GM18499 (cell line): ENCODE data around the gene RAPGEF3.

Source experiments
- ATAC-seq: cut with Tn5 transposase; IDR thresholded peaks from one replicate; pipeline ENCODE4 v1.9.1; 2021; ENCODE audit warnings: moderate number of reproducible peaks; ENCODE audit not compliant: insufficient read depth, unreplicated experiment

RAPGEF3 gene

DNA sequence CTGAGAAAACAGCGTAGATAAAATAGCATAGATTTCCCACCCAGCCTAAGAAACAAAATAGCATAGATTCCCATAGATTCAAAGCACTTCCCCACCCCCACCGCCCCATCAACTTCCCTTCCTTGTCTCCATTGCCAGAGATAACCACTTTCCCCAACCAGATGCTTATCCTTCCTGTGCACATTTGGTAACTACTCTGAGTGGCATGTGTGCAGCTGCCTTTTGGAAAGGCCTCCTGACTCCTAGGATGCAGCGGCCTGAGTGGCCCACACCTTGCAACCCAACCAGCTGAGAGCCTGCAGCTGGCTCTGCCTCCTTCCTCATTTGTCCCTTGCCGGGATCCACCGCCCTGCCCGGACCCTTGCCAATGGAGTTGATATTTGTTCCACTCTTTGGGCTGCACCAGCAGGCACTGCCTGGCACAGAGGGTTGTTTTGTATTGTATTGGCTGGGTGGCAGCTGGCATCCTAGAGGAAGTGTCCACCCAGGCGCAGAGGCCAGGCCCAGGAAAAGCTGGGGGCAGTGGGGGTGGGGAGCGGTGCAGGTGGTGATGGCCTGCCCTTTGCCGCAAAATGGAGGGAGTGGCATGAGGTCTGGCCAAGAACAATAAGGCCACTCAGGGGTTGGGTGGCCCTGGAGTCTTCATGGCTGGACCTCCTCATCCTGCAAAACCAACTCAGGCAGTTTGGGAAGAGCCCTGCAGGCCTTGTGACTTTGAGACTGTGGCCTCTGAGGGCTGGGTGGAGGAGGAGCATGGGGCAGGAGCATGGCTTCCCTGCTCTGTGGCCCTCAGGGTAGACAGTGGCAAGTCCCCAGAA lies 19.3 kb upstream of the RAPGEF3 start:
- ATAC-seq, result no peak

DNA sequence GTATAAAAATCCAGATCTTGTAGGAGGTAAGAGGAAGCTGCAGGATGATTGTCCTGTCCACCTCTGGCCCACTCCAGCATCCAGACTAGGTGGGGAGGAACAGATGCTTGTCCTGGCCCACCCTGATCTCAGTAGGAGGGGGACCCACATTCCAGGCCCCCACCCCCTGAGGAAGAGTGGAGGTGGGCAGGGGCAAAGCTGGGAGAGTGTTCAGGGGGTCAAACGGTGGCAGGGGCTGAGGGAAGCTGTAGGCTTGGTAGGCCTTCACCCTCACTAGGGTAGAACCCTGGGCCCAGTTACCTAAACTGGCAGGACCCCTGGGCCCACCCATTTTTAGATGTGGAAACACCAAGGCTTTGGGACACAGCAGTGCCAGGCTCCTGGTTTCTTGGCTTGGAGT lies 18.5 kb upstream of the RAPGEF3 start:
- no peak for ATAC-seq

DNA sequence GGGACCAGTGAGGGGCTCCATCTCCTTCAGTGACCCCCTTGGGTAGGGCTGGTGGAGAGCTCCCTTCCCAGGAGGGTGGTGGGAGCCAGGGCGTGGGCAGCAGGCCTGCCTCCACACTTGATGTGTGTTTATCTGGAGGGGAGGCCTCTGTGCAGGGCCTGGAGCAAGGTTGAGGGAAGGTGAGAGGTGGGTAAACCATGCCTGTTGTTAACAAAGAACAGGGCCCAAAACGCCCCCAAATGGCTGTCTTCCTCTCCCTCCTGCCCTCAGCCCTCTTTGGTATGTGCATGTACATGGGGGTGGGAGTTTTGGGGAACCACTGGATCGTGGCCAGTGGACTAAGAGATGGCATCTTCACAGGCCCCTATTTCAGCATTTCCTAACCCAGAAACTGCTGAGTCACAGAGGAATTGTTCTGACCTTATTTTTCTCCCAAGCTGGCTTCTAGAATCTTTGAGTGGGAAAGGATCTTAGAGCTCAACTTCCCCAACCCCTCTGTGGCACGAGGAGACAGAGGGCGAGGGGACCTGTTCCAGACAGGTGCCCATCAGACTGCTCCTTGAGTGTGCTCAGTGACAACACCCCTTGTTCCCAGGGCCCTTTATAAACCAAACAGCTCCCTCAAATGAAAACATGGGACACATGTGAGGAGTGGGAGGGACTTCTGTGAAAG lies 17.9 kb upstream of the RAPGEF3 start:
- ATAC-seq, result no peak

DNA sequence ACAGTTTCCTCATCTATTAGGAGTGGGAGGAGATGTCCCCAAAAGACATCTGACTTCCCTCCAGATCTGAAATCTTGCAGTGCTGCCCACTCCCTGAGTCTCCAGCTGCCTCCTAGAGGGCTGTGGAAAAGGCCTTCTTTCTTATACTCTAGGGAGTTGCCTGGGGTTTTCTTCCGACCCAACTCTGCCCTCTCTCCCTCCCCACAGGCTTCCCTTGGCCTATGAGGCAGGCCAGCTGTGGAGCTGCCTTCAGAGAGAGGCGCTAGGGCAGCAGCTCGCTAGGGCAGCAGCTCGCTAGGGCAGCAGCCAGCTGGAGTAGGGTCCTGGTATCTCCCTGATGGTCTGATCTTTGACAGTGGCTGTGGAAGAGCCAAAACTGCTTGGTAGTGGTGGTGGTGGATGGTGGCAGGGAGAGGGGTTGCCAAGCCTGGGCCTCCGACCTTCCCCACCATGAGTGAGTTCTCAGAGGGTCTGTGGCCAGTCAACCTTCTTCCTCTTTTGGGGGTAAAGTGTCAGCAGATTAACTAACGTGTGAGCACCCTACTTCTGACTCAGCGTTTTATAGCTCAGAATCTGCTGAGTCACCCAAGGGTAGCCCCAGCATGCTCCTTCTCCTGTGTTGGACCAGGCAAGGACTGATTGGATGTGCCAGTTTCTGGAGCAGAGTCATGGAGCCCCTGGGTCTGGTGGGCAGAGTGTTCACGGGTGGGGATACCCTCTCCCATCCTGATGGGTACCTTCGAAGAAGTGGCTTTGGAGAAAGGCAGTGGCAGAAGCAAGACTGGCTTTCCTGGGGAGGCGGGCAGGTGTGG lies 16.6 kb upstream of the RAPGEF3 start:
- ATAC-seq, result no peak

DNA sequence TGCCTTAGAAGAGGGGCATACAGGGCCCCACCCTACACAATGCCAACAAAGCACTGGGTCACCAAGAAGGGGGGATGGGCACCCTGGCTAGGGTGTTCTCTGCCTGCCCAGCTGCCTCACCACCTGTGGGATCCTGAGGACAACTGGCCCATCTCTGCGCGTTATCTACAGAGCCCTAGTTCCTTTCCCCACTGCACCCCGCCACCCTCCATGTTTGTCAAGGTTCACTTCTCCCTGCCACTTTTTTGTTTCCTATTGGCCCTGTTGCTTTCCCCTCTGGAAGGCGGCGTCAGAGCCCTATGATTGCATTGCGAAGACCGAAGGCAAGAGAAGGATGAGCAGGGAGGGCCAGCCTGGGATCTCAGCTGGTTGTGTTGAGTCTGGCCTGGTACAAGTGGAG lies 16.0 kb upstream of the RAPGEF3 start:
- ATAC-seq, result no peak

DNA sequence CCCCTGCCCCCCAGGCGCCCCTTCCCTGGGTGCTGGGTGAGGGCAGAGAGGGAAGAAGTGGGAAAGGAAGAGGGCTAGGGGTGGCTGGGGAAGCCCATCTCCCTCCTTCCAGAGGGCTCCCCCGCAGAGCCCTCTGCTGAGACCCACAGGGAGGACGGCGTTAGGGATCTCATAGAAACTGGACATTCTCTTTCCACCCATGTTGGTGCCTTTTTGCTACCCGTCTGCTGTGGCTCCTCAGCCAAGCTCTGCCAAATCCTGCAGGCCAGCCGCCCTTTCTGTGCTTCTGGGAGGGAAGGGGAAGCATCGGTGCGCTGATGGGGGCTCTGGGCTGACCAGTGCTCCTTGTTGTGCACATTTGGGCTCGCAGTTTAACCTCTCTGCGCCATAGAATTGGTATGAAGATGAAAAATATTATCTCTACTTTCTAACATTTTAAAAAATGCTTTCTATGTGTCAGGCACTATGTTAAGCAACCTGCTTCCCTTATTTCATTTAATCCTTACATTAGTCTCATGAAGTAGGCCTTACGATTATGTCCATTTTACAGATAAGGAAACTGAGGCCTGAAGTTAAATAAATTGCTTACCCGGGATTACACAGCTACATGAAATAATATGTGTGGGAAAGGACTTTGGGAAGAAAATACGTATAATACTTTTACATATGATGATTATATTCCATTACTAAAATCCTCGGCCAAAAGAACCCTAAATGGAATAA lies 15.3 kb upstream of the RAPGEF3 start:
- ATAC-seq, result no peak

DNA sequence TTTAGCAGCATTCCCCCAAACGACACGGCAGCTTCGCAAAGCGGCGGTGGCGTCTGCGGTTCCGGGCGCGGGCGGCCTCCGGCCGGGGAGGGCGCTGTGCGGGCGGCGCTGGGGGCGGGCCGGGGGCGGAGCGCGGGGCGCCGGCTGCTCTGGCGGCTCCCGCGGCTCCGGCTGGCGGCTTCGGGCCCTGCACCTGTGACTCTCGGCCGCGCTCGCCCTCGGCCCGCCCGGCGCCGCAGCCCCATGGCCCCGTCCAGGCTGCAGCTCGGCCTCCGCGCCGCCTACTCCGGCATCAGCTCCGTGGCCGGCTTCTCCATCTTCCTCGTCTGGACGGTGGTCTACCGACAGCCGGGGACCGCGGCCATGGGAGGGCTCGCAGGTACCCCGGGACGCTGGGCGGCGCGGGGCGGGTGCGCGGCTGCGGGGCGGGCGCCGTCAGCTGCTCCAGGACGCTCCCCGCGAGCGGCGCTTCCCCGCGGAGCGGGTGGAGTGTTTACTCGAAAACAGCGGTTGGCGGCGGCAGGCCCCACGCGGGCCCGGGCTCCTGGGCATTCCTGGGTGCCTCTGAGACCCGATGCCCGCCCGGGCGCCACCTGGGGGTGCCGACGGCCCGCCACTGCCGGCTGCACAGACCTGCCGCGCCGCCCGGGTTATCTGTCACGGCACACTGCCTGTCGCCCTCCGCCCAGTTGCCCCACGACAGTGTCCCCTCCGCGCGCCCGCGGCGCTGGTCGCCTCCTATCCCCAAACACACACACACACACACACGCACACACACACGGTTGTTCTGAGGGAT lies 14.6 kb upstream of the RAPGEF3 start, which contains the start of gene SLC48A1:
SLC48A1 (plus strand) TSS at position 177 of the 796 bp plus-strand sequence; CDS start at position 244, 67 bp downstream.
- ATAC-seq, result no peak

DNA sequence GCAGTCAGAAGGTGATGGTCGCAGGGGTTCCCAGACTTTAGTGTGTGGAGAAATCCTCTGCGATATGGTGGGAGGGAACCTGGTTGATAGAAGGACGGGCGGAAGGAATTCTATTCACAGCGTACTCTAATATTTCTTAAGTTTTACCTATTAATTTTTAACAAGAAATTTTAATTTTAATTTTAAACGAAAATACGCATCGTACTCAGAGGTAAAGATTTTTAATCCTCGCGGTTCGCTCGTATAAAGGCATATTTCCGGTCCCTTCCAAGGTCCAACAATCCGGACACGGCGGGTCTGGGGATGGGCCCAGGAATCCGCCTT lies 14.0 kb upstream of the RAPGEF3 start:
- ATAC-seq, result no peak

DNA sequence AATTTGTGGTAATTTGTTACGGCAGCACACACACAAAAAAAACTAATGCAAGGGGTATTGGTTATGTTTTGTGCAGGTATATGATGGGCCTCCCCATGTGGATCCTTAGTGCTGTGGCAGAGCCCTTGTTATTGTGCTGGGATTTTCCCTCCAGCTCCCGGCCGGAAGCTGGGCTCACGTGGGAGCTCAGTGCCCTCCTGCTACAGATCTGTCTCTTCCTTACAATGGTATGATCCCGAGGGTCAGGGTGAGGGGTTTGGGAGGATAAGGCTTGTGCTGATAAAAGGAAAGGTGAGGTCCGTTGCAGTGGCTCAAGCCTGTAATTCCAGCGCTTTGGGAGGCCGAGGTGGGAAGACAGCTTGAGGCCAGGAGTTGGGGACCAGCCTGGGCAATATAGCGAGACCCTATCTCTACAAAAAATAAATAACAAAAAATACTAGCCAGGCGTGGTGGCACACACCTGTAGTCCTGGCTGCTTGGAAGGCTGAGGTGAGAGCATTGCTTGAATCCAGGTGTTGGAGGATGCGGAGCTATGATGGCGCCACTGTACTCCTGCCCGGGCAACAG lies 13.5 kb upstream of the RAPGEF3 start:
- ATAC-seq, result no peak

DNA sequence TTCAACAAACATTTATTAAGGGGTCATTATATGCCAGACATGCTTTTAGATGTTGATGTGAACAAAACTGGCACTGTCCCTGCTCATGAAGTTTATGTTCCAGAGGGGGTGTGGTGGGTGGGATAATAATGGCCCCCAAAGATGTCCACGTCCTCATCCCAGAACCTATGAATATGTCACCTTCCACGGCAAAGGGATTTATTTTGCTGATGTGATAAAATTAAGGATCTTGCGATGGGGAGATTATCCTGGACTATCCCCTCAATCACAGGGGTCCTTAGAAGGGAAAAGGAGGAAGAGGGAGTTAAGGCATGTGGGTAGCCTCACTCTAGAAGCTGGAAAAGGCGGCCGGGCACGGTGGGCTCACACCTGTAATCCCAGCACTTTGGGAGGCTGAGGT lies 12.6 kb upstream of the RAPGEF3 start:
- no peak for ATAC-seq

DNA sequence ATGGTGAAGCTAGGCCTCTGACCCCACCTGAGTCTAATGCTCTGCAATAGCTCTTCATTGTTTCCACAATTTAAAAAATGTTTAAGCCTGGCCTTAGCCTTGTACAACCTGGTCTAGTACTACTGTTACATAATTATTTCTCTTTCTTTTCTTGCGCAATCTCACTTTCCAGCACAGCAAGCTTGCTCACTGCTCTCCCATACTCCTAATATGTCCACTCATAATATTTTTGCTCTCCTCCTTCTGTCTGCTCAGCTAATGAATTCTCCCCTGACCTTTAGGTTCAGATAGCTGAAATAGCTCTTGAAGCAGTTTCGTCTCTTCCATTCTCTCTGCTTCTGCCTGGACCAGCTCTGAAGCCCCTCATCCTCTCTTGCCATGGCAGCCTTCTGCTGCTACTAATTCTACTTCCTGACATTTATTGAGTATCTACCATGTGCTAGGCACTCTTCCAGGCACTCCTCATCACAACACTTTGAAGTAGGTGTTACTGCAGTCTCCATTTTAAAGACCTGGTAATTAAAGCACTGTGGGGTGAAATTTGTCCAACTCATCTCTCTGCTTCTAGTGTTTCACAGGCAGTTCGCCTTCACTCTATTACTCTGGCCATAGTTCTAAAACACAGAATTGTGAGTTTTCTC lies 11.5 kb upstream of the RAPGEF3 start:
- ATAC-seq, result no peak

DNA sequence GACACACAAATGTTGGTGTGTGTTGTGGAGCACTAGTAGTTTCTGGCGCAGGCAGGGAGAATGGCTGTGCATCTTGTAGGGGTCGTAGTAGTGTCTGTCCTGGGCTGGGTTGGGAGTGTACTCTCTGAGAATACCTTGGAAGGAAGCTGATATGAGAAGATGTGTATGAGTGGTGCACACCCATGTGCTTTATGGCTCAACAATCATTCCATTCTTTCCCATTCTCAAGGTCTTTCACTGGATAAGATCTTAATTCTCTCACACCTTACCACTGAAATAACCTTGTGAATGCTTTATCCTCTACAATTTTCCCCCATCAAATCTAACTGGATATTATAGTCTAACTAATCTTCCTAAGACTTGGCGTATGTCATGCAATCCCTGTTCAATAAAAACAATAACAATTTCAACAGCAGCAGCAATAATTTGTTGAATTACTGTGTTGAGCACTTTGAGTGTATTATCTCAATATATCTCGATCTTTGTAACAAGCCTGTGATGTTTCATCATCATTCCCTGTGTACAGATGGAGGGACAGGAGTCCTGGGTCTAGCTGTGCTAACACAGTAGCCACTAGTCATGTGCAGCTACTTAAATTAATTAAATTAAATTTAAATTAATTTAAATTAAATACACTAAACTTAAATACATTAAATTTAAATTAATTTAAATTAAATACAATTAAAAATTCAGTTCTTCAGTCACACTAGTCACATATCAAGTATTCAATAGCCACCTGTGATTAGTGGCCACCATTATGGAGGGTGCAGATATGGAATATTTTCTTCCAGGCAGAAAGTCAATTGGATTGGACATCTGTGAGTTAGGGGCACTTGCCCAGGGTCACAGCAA lies 10.8 kb upstream of the RAPGEF3 start:
- no peak for ATAC-seq

DNA sequence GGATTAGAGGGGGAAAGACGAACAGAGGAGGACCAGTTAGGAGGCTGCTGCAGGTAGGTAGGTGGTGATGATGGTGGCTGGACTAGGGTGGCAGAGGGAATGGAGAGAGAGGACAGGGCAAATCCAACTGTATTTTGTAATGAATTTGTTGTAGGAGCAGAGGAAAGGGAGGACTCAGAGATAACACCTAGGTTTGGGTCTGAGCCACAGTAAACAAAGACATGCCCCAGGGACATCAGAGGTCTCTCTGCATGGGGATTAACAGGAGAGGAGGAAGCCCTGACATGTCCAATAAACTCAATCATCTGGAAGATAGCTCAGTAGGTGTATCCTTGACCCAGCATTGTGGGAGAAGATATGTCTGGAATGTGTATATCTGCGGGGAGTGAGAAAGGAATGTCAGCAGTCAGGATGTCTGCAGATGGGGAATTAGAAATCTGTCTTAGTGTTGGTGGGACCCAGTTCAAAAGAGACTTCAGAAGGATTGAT lies 9.7 kb upstream of the RAPGEF3 start:
- no peak for ATAC-seq

DNA sequence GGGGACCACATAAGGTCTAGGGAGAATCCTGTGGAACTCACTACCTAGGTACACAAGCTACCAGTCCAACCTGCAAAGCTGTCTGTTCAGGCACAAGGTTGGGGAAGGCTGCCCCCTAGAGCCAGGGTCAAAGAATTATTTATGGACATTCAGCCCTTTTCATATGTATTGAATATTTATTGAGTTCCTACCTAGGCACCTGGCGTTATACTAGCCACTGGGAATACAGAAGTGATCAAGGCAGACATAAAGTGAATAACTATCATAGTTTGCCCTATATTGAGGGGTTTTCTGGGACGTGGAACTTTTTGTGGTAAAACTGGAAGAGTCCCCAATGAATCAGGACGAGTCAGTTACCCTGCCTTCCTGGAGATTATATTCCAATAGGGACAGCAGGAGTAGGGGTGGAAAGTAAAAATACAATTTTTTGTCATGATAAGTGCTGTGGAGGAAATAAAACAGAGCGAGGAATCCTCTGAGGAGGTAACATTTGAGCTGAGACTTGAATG lies 8.6 kb upstream of the RAPGEF3 start:
- no peak for ATAC-seq

DNA sequence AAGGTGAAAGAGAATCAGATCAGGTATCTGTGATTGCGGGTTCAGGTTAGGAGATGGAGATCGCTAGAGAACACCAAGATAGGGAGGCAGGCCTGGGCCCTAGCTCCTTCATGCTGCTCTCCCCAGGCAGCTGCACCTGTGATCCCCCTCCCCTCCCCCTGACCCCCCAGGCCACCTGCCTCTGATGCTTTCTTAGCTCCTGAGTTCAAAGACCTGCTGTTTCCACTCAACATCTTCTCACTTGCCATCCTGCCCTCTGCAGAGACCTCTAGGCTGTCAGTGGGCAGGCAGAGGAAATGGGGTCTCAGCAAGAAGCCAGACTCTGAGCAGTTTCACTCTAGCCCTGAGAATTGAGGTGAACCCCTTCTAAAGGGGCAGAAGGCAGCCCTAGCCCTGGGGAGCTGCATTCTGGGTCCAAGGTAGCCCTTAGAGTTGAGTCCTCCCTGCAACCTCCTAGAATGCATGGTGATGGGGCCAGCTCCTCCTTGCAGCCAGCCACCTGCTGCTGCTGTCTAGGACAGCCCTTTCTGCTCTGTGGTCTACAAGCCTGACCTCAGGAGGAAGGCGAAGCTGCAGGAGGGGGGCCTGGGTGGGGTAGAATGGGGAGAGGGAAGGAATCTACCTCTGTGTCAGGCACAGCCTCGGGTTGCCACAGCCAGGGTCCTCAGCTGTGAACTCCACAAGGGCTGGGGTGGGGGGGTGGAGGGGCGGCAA lies 8.0 kb upstream of the RAPGEF3 start:
- ATAC-seq, result no peak

DNA sequence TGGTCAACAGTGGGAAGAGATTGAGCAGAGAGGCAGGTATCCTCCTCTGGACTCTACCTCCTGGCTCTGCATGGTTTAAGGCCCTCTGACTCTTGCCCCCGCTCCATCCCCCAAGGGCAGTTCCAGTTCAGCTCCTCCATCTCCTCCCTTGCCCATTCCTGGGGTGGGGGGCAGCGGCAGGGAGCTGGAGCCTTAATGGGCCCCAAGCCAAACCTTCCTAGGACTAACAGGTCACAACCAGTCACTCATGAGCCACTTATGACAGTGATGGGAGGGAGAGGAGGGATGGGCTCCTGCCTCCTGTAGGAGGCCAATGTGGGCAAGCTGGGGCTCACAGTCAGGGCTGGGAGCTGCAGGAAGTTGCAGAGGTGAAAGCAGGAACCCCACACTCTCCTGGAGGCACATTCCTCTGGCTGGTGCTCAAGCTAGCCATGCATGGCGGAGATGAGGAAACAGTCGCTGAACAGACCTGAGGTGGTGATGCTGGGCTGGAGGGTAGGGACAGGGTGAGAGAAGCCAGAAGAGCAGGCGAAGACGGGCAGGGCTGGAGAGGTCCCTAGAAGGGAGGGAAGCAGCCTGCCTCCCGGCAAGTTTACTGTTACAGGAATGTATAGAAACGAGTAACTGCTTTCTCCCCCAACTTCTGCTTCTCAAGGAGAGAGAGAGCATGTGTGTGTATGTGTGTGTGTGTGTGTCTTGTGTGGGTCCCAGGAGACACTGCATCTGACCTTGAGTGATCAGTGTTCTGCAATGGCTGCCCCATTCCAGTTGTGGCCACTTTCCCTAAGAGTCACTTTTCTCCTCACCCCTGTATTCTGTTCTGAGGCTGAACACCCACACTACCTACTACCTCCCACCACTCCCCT lies 5.0 kb upstream of the RAPGEF3 start:
- no peak for ATAC-seq
